T-helper 2 cell treated with Interferon-gamma antibody and Interleukin-4, amounts not matched to agents 5 μg/mL and 100 μg/mL, for 36 hours (primary cell): ENCODE results near the gene MKKS.
A peak's percentile ranks its signal among the peaks of the same experiment; 100 is the strongest.
"Not testable (repeated sequence)": the region's sequence is repeated elsewhere in the genome, so short reads cannot be mapped to it uniquely, and the experiment has no call there.

Experiments used
- DNase-seq: peaks from one replicate; pipeline ENCODE4 v3.0.0; 2021; ENCODE audit warnings: low spot score
- H3K27ac Mint-ChIP-seq: one replicate; pipeline ENCODE4 v1.8.0; 2021; ENCODE audit warnings: mild to moderate bottlenecking, mixed read lengths
- H3K27me3 Mint-ChIP-seq: one replicate; pipeline ENCODE4 v1.8.0; 2021; ENCODE audit warnings: low read depth, mixed read lengths
- H3K36me3 Mint-ChIP-seq: one replicate; pipeline ENCODE4 v1.8.0; 2021; ENCODE audit warnings: low read depth, mixed read lengths
- H3K4me1 Mint-ChIP-seq: one replicate; pipeline ENCODE4 v1.8.0; 2021; ENCODE audit warnings: low read depth, mixed read lengths
- H3K4me3 Mint-ChIP-seq: one replicate; pipeline ENCODE4 v1.8.0; 2022; ENCODE audit warnings: mild to moderate bottlenecking, moderate library complexity, mixed read lengths
- H3K9me3 Mint-ChIP-seq: one replicate; pipeline ENCODE4 v1.8.0; 2021; ENCODE audit warnings: mixed read lengths

Gene MKKS

DNA sequence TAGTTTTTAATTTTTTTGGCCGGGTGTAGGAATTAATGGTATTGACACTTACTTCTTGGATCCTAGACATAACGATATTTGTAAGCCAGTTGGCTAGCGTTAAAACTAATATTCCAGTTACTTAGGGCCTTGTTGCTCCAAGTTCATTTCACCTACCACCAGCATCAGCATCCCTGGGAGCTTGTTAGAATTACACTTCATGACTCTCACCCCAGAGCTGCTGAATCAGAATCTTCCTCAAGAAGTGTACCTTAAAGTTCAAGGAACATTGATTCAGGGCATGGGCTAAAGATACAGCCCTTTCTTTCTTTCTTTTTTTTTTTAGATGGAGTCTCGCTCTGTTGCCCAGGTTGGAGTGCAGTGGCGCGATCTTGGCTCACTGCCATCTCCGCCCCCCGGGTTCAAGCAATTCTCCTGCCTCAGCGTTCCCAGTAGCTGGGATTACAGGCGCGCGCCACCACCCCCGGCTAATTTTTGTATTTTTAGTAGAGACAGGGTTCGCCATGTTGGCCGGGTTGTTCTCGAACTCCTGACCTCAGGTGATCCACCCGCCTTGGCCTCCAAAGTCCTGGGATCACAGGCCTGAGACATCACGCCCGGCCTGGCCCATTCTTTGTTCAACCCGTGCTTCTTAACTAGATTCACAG is 2.2 kb upstream of the MKKS start:
- Mint-ChIP-seq H3K36me3 (peaks cover 18% of the 10 kb centered on the region), H3K27me3 (no peaks in the 10 kb centered on the region), H3K4me3 (peak overlapping the region; percentile 94), H3K9me3 (no peaks in the 10 kb centered on the region), H3K4me1 (peaks cover 38% of the 10 kb centered on the region), H3K27ac (no peak overlapping the region)
- DNase-seq, result no peak

DNA sequence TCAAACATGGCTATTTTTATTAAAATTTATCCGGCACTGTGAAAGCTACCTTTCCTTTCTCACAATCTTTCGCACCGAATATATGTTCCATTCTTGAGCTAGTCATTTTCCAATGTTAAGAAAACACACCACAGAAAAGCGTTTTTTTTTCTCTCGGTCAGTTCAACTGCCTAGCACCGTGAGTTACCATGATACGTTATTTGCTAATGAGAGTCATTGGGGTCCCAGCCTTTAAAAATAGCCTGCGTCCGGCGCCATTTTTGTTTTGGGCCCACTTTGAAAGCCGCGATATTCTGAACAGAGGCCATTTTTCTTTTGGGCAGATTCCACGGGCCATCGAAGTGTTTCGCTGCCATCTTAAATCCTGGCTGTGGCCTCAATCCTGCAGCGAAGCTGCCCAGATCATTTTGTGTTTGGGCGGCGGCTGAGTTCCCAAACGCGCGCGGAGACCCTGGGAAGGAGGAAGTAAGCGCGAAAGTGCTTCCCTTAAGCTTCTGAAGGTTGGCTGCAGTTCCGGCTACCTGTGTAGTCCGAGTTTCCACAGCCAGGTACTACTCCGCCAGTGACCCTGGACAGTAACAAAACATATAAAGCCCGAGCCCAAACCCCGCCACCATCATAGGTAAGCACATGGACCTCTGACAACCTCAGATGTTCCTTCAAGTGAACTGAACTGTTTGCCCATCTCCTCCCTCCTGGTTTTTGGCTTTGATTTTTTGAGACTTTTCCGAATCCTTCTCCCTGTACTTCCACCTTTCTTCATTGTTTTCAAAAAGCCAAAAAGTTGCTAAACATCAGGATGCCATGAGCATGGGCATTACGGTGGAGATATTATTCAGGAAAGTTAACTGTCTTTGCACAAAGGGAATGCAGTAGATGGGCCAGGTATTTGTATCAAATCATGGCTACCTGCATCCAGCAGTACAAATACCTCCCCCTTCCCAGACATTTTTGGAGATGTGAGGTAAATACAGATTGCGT is 1.1 kb upstream of the MKKS start, which contains the start of gene SLX4IP:
TSS of gene SLX4IP (plus strand) at position 474 of the 981 bp plus-strand sequence. CDS start 22,900 bp downstream, outside the sequence.
- DNase-seq, result peak; percentile 84
- peaks cover 44% of the 10 kb centered on the region for H3K4me1 Mint-ChIP-seq
- no peaks in the 10 kb centered on the region for H3K9me3 Mint-ChIP-seq
- peak within 1 kb of the TSS; percentile 94 for H3K4me3 Mint-ChIP-seq
- no peaks in the 10 kb centered on the region for H3K27me3 Mint-ChIP-seq
- H3K36me3 Mint-ChIP-seq, result peaks cover 10% of the 10 kb centered on the region
- H3K27ac Mint-ChIP-seq, result peak within 1 kb of the TSS; percentile 95

- Mint-ChIP-seq H3K27ac (peak overlapping the region; percentile 95), H3K9me3 (no peaks in the 10 kb centered on the region), H3K27me3 (no peaks in the 10 kb centered on the region), H3K4me1 (peaks cover 46% of the 10 kb centered on the region), H3K36me3 (peaks cover 8% of the 10 kb centered on the region), H3K4me3 (peak overlapping the region; percentile 94)
- DNase-seq, result peak; percentile 77
Measured at GRCh38 chr20:10434467-10434831, 427 bp upstream of the MKKS start.

- H3K27me3 Mint-ChIP-seq, result no peaks in the 10 kb centered on the region
- peaks cover 50% of the 10 kb centered on the region for H3K4me1 Mint-ChIP-seq
- H3K4me3 Mint-ChIP-seq, result peak overlapping the region; percentile 94
- H3K36me3 Mint-ChIP-seq, result peaks cover 9% of the 10 kb centered on the region
- peak overlapping the region; percentile 95 for H3K27ac Mint-ChIP-seq
- no peaks in the 10 kb centered on the region for H3K9me3 Mint-ChIP-seq
- DNase-seq, result no peak
Measured at GRCh38 chr20:10433014-10433622, 904 bp downstream of the MKKS start.

- Mint-ChIP-seq H3K4me1 (peaks cover 43% of the 10 kb centered on the region), H3K27ac (peak overlapping the region; percentile 9), H3K9me3 (no peaks in the 10 kb centered on the region), H3K36me3 (peaks cover 8% of the 10 kb centered on the region), H3K27me3 (no peaks in the 10 kb centered on the region), H3K4me3 (no peak overlapping the region)
- DNase-seq, result no peak
Measured at GRCh38 chr20:10432079-10432478, 1.9 kb downstream of the MKKS start.

DNA sequence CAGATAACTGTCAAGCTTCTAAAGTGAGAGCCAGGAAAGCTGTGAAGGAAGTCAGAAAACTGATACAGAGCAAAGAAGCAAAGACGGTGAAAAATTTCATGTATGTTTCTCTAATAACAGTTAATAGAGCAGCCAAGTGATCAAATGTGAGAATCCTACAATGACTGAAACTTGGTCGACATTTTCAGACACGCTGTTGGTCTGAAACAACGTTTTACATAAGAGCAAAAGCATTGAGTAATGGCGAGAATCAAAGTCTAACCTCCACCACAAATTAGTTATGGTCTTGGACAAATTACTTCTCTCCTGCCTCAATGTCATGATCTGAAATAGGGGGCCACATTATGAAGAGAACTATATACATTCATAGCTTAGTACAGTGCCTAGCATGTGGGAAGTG is 3.3 kb downstream of the MKKS start:
- no peak for DNase-seq
- H3K4me3 Mint-ChIP-seq, result no peak overlapping the region
- peaks cover 39% of the 10 kb centered on the region for H3K4me1 Mint-ChIP-seq
- H3K36me3 Mint-ChIP-seq, result peaks cover 9% of the 10 kb centered on the region
- no peaks in the 10 kb centered on the region for H3K9me3 Mint-ChIP-seq
- H3K27me3 Mint-ChIP-seq, result no peaks in the 10 kb centered on the region
- no peak overlapping the region for H3K27ac Mint-ChIP-seq

- no peak overlapping the region for H3K4me3 Mint-ChIP-seq
- H3K36me3 Mint-ChIP-seq, result peaks cover 9% of the 10 kb centered on the region
- DNase-seq, result no peak
- H3K9me3 Mint-ChIP-seq, result no peaks in the 10 kb centered on the region
- H3K27ac Mint-ChIP-seq, result no peak overlapping the region
- peaks cover 37% of the 10 kb centered on the region for H3K4me1 Mint-ChIP-seq
- no peaks in the 10 kb centered on the region for H3K27me3 Mint-ChIP-seq
Measured at GRCh38 chr20:10430000-10430466, 4.0 kb downstream of the MKKS start.

- Mint-ChIP-seq H3K27me3 (no peaks in the 10 kb centered on the region), H3K4me3 (no peak overlapping the region), H3K4me1 (peaks cover 37% of the 10 kb centered on the region), H3K9me3 (no peaks in the 10 kb centered on the region), H3K36me3 (peaks cover 9% of the 10 kb centered on the region), H3K27ac (no peak overlapping the region)
- DNase-seq, result no peak
Measured at GRCh38 chr20:10429443-10429981, 4.5 kb downstream of the MKKS start.

DNA sequence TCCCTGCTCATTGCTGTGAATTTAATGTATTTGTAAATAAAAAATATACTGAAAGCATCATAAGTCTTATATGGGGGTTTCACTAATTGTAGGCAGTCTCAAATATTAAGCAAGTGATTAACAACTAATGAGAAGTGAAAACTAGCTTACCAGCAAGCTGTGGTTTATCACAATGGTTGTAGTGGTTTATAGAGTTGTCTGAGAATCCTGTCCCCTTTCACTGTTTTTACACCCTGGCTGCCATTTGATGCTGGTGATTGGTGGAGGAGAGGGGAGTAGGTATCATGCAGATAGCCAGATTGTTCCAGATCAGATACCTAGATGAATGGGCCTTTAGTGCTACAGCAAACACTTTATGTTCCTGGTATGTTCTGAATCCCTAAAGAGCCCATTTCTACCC is 6.0 kb downstream of the MKKS start:
- Mint-ChIP-seq H3K4me1 (peaks cover 35% of the 10 kb centered on the region), H3K27ac (no peak overlapping the region), H3K4me3 (no peak overlapping the region), H3K27me3 (no peaks in the 10 kb centered on the region), H3K9me3 (no peaks in the 10 kb centered on the region), H3K36me3 (peaks cover 8% of the 10 kb centered on the region)
- no peak for DNase-seq

DNA sequence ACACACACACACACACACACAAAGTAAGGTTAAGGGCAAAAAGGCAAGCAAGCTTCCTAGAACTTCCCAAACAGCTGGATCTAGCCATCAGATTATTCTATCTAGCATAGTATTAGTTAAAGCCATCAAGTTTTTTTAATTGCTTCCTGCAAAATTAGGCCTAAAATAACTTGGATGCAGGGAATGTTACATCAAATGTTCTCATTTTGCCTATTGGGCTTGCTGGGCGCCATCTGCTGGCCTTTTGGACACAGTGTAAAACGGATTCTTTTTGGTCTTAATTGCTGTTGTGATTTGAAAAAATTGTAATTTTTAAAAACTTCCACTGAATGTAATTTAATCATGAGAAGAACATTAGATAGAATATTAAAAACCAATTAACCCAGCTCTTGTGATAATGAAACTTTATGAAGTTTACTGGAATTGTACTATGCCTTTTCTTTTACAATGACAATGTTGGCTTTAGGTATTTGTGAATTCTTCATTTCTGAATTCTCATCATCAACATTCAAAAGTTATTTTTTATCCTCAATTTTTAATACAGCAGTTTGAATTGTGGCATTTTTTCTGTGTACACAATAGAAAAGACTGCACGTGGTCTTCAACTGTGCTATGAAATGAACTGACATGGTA is 6.8 kb downstream of the MKKS start:
- H3K27me3 Mint-ChIP-seq, result no peaks in the 10 kb centered on the region
- H3K27ac Mint-ChIP-seq, result no peak overlapping the region
- peaks cover 8% of the 10 kb centered on the region for H3K36me3 Mint-ChIP-seq
- no peaks in the 10 kb centered on the region for H3K9me3 Mint-ChIP-seq
- no peak overlapping the region for H3K4me3 Mint-ChIP-seq
- no peak for DNase-seq
- H3K4me1 Mint-ChIP-seq, result peaks cover 33% of the 10 kb centered on the region

DNA sequence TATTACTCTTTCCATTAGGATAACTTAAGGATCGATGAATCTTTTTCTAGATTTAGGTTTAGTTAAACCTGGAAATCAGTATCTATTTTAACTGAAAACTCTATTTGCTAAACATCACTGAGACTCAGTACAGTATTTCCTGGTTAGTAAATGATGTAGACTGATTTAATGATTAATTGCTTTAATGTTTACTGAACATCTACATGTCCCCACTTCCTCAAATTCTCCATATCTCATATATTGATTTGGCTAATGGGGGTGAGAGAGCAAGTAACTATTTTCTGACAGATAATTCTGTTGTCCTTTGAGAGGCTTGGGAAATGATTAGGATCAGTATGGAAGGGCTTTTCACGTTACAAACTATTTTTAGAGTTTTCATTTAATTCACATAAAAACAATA is 10.3 kb downstream of the MKKS start:
- H3K9me3 Mint-ChIP-seq, result no peaks in the 10 kb centered on the region
- peaks cover 5% of the 10 kb centered on the region for H3K36me3 Mint-ChIP-seq
- H3K27me3 Mint-ChIP-seq, result no peaks in the 10 kb centered on the region
- DNase-seq, result no peak
- peaks cover 10% of the 10 kb centered on the region for H3K4me1 Mint-ChIP-seq
- H3K4me3 Mint-ChIP-seq, result no peak overlapping the region
- no peak overlapping the region for H3K27ac Mint-ChIP-seq

DNA sequence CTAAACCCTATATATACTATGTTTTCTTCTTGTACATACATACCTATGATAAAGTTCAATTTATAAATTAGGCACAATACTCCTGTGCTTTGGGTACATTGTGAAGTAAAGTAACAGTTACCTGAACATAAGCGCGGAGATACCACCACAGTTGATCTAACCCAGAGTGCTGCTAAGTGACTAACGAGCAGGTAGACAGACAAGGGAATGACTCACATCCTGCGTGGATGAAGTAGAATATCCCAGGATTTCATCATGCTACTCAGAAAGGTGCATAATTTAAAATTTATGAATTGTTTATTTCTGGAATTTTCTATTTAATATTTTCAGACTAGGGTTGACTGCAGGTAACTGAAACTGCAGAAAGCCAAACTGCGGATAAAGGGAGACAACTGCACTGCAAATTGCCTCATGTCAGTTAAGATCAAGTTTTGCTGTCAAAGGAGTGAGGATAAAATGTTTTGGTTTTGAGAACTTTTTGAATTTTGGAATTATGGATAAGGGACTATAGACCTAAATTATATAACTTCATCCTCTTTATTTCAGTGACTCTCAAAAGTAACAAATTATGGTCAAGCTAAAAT is 14.4 kb downstream of the MKKS start:
- Mint-ChIP-seq H3K36me3 (peaks cover 14% of the 10 kb centered on the region), H3K27ac (no peak overlapping the region), H3K4me3 (no peak overlapping the region), H3K4me1 (peaks cover 10% of the 10 kb centered on the region), H3K9me3 (no peaks in the 10 kb centered on the region), H3K27me3 (no peaks in the 10 kb centered on the region)
- DNase-seq, result no peak

DNA sequence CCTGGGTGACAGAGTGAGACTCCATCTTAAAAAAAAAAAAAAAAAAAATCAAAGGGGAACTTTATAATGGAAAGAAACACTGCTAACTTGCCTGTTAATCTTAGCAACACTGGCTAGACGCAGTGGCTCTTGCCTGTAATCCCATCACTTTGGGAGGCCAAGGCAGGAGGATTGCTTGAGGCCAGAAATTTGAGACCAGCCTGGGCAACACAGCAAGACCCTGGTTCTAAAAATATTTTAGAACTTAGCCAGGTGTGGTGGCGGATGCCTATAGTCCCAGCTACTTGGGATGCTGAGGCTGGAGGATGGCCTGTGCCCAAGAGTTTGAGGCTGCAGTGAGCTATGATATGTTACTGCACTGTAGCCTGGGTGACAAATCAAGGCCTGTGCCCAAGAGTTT is 16.8 kb downstream of the MKKS start:
- not testable (repeated sequence) for H3K4me3 Mint-ChIP-seq, H3K9me3 Mint-ChIP-seq, H3K27ac Mint-ChIP-seq, H3K4me1 Mint-ChIP-seq, DNase-seq, H3K27me3 Mint-ChIP-seq
- peaks cover 15% of the 10 kb centered on the region for H3K36me3 Mint-ChIP-seq
